Activated CD4-positive, alpha-beta T cell treated with anti-CD3 and anti-CD28 coated beads for 48 hours (primary cell): ENCODE results near the gene VDR.

Experiments used
- DNase-seq: peaks from one replicate; pipeline ENCODE4 v3.0.0-alpha.2; 2020

The VDR gene

DNA sequence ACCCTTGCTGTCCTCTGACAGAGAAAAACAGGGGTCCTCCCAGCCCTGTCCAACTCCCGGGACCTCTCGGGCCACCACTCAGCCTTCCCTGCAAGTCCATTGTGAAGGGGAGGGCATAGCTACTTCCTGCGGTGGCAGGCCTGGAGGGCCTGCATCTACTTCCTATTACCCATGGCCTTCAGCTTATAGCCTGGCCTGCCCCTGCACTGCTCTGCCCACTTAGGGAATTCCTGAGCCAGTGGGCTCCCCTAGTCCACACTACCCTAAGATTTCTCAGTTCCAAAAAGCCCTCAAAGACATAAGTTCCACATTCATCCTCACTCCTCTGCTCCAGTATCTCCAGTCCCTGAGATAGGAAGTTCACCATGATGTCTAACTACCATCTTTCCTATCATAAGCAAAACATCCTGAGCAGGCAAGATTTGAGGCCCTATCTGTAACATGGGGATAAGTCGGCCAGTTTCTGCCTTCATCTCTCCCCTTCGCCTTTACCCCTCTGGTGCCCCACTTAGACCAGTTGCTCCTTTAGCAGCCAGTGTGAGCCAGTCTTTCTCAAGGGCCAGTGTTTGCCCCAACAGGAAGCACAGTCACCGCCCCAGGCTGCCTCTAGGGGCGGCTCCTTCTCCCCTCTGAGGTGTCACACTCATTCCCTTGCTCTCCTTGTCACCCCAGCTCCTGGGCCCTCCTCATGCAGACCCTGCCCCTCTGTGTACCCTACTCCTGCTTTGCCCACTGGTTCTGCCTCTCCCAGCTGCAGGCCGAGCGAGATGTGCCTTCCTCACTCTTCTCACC, 96.0 kb downstream of the VDR start:
- peak; percentile 76 for DNase-seq

GRCh38 chr12:47808050-47808449, 96.7 kb downstream of the VDR start:
- DNase-seq: peak; percentile 82

- no peak for DNase-seq
Observed at GRCh38 chr12:47807338-47807737, 97.5 kb downstream of the VDR start.

- DNase-seq: no peak
Observed at GRCh38 chr12:47805417-47805816, 99.4 kb downstream of the VDR start.

- DNase-seq: no peak
Observed at GRCh38 chr12:47804171-47804570, 100.6 kb downstream of the VDR start.

DNA sequence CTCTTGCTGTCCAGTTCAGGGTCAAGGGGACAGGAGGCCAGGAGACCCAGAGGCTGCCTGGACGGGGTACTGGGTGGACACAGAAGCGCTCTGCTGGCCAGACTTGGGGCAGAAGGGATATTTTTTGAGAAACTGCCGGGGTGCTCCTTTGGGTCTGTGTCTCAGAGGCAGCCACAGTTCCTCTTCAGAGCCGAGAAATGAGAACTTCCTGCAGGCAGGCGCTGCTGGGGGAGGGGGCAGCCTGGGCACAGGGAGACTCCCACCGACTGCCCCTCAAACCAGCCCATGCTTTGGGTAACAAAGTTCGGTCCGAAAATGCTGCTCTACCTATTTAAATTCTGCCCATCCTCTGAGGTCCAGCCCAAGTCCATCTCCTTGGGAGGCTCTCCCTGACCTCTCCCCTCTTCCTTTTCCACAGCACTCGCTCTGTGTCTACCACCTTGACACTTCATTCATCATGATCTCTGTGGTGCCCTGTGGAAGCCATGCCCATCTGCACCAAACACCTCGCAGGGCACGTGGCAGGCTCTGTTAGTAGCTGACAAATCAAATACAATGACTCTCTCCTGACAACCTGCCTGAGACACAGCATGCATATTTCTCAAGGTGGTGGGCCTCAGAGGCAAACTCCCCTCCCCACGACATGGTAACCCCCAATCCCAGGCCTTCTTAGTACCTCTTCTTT, 101.5 kb downstream of the VDR start:
- no peak for DNase-seq

DNA sequence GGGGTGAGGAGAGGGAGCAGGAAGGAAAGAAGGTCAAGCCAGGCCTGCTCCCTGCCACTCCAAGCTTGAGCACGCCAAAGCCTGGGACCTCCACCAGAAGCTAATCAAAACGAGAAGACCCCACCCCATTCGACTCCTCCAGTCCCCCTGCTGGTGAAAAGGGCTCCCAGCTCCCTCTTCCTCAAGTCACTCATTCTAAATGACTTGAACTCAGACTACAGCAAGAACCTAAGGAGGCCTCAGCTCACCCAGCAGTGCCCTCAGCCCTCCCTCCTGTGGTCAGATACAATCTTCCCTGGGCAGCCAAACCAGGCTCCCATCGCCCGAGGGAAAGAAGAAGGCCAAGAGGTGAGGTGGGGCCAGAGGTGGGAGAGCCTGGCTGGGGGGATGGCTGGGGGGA, 102.5 kb downstream of the VDR start:
- no peak for DNase-seq

DNA sequence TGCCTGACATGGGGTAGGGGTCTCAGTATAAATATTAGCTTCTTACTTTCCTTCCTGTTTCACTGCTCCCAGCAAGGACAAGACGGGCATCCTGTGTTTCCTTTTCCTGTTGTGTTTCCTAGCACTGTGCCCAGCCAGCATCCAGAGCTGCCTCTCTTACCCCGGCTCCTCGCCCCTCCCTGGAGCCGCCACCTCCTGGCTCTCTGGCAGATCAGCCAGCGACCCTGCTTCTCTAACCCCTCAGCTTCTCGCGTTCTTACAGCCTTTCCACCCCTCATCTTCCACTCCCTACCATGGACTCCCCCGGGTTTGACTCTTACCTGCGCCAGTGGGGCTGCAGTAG, 102.9 kb downstream of the VDR start:
- DNase-seq: no peak

DNA sequence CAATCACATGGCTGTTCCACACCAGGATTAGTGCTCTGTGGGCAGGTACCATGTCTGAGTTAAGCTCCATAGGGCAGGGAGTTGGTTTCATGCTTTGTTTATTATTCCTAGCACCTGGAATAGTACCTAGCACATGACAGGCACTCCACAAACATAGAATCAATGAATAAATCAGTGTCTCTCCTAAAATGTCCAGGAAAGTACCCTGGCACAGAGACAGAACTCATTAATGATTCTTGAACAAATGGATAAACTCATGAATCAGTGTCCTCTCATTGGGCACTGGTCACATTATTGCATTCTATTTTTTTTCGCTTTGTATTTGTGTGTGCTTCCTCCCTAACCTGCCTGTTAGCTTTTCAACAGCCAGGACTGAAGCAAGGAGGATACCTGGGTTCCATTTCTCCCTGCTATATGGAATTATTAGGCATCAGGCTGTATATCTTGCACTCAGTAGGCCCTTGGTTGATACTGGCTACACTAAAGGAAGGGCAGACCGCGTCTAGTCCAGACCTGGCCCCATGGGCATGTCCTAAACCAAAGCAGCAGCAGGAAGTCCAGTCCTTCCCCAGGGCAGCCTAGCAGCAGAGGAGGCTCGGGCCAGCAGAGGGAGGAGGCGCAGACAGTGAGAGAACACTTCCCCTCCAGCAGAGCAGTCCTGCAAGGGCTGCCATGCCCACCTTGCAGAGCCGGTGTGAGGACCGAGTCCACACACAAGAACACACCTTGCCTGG, 103.5 kb downstream of the VDR start:
- DNase-seq: no peak

GRCh38 chr12:47800582-47800981, 104.2 kb downstream of the VDR start:
- no peak for DNase-seq

DNA sequence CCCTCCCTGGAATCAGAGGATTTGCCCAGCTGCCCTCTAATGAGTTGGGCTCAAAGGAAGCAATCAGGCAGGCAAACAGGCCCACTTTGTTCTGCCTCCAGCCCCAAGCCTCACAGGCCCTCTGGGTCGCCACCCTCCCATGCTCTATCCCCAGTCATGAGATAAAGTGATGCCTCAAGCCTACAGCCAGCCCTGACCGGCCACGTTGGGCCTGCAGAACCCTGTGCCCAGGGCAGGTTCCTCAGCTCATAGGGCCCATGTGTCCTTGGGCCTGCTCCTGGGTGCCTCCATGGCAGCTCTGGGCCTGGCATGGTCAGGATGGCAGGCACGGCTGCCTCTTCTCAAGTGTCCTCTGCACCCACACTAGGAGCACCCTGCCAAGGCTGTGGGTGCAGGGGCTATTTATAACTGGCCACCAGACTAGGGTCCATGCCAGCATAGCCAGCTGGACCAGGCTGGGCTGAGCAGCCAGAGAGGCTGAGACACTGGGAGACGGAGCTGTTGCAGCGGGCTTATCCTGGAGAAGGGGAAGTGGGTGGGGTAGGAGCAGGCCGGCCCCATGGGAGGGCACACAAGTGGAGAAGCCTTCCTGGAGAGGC, 105.3 kb downstream of the VDR start:
- no peak for DNase-seq

DNA sequence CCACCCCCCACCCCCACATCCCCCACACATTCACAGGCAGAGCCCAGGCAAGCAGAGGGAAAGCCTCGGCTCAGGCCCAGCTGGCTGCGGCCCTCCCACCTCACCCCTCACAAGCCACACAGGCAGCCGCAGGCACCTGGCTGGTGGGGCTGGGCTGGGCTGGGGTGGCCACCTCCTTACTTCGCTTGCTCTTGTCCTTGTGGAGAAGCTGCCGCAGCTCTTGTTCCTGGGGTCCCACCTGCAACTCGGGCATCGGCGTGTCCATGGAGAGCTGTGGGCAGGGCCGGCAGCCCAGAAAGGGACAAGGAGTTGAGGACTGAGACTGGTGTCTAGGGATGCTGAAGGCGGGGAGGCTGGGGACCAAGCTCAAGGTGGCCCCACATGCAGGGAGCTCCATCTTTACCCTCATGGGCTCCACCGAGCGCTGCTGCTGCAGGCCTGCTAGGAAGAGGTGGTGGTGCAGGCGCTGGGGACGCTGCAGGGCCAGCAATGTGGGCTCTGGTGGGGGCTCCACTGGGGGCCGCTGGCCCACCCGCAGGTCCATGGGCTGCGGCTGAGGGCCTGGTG, 106.3 kb downstream of the VDR start:
- no peak for DNase-seq

GRCh38 chr12:47797441-47797840, 107.4 kb downstream of the VDR start:
- DNase-seq: peak; percentile 37

- no peak for DNase-seq
Observed at GRCh38 chr12:47795814-47796411, 108.9 kb downstream of the VDR start.

DNA sequence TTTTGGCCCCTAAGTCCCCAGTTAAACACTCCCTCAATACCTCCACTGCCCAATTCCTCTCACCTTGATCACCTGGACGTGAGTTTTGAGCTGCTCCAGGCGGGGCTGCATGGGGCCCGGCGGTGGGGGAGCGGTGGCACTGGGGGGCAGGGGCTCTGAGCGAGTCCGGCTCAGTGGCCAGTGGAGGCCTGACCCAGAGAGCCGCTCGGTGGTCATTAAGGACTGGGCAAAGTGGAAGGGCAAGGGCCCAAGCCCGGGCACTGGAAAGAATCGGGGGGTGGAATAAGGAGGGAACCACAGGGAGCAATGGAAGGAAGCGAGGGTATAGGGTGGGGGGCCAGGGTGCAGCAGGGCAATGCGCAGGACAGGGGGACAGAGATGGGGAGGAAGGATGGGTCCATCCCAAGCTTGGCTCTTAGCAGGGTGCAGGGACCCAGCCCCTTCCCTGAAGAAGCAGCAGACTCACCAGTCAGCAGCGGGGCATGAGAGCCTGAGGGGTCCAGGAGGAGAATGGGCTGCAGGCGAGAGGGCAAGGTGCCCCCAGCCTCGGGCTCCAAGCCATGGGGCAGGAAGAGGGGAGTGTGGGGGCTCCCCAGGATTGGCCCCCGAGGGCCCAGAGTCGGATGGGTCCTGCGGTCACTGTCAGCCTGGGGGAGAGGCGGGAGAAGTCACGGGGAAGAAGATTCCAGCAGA, 109.5 kb downstream of the VDR start:
- no peak for DNase-seq

GRCh38 chr12:47794679-47795078, 110.1 kb downstream of the VDR start:
- DNase-seq: no peak

GRCh38 chr12:47793015-47793681, 111.6 kb downstream of the VDR start:
- no peak for DNase-seq

- no peak for DNase-seq
Observed at GRCh38 chr12:47791874-47792273, 112.9 kb downstream of the VDR start.
